Mesenchymal stem cell (in vitro differentiated cells and primary cell): Measurements from ENCODE around the gene LMF1.

Source experiments
- DNase-seq: peaks from one replicate; pipeline ENCODE4 v3.0.0-alpha.2; 2013
- H2AFZ ChIP-seq: one replicate; pipeline ENCODE4 v1.6.1; 2013; ENCODE audit warnings: low read depth, mild to moderate bottlenecking, control low read depth, inconsistent platforms, low read length, moderate library complexity
- H2AK5ac ChIP-seq: 2 replicates; pipeline ENCODE4 v1.6.1; 2013; ENCODE audit warnings: low read length, moderate library complexity, mild to moderate bottlenecking, inconsistent platforms; ENCODE audit not compliant: severe bottlenecking
- H2BK120ac ChIP-seq: one replicate; pipeline ENCODE4 v1.6.1; 2013; ENCODE audit warnings: low read depth, mild to moderate bottlenecking, inconsistent platforms, low read length, moderate library complexity
- H2BK12ac ChIP-seq, 2 experiments: one replicate each; pipeline ENCODE4 v1.6.1; 2013; ENCODE audit warnings: inconsistent platforms in 2 of 2, low read length in 2 of 2, mild to moderate bottlenecking in 2 of 2, moderate library complexity in 2 of 2, control low read depth in 1 of 2
- H2BK15ac ChIP-seq: one replicate; pipeline ENCODE4 v1.6.1; 2013; ENCODE audit warnings: mild to moderate bottlenecking, low read depth, inconsistent platforms; ENCODE audit not compliant: poor library complexity, severe bottlenecking
- H2BK5ac ChIP-seq: 2 replicates; pipeline ENCODE4 v1.6.1; 2013; ENCODE audit warnings: low read depth, mild to moderate bottlenecking, low read length, control low read depth, inconsistent platforms; ENCODE audit not compliant: poor library complexity, severe bottlenecking
- H3K14ac ChIP-seq, 2 experiments: one replicate each; pipeline ENCODE4 v1.6.1; 2013; ENCODE audit warnings: inconsistent platforms in 2 of 2, low read length in 2 of 2, control low read depth in 1 of 2, mild to moderate bottlenecking in 1 of 2, moderate library complexity in 1 of 2
- H3K18ac ChIP-seq, 2 experiments: one replicate each; pipeline ENCODE4 v1.6.1; 2013; ENCODE audit warnings: inconsistent platforms in 2 of 2, low read length in 2 of 2, control low read depth in 1 of 2, low read depth in 1 of 2, mild to moderate bottlenecking in 1 of 2
- H3K23ac ChIP-seq, 2 experiments: one replicate each; pipeline ENCODE4 v1.6.1; 2013; ENCODE audit warnings: inconsistent platforms in 2 of 2, low read length in 2 of 2, mild to moderate bottlenecking in 2 of 2, moderate library complexity in 2 of 2, control low read depth in 1 of 2
- H3K27ac ChIP-seq: 2 replicates; pipeline ENCODE4 v1.5.1; 2013; ENCODE audit warnings: mild to moderate bottlenecking, moderate library complexity, low read length, control low read depth, inconsistent platforms; ENCODE audit not compliant: poor library complexity, severe bottlenecking
- H3K27me3 ChIP-seq, 2 experiments: 2 replicates each; pipeline versions ENCODE4 v1.6.1 to v1.7.0; 2013; ENCODE audit warnings: low read length in 2 of 2, mild to moderate bottlenecking in 2 of 2, moderate library complexity in 2 of 2, control low read depth in 1 of 2, inconsistent platforms in 1 of 2; ENCODE audit not compliant: control insufficient read depth in 1 of 2, insufficient read depth in 1 of 2
- H3K36me3 ChIP-seq, 2 experiments: 2 replicates each; pipeline versions ENCODE4 v1.6.1 to v1.7.0; 2013; ENCODE audit warnings: low read length in 2 of 2, control low read depth in 1 of 2, inconsistent platforms in 1 of 2, low read depth in 1 of 2, mild to moderate bottlenecking in 1 of 2; ENCODE audit not compliant: insufficient read depth in 2 of 2, control insufficient read depth in 1 of 2
- H3K4ac ChIP-seq, 2 experiments: one replicate each; pipeline ENCODE4 v1.6.1; 2013; ENCODE audit warnings: inconsistent platforms in 2 of 2, low read length in 2 of 2, mild to moderate bottlenecking in 2 of 2, moderate library complexity in 2 of 2, control low read depth in 1 of 2, low read depth in 1 of 2
- H3K4me1 ChIP-seq: 2 replicates; pipeline ENCODE4 v1.6.1; 2013; ENCODE audit warnings: low read depth, low read length, control low read depth; ENCODE audit not compliant: control insufficient read depth, insufficient read depth
- H3K4me2 ChIP-seq: 2 replicates; pipeline ENCODE4 v1.6.1; 2013; ENCODE audit warnings: low read length, mild to moderate bottlenecking, inconsistent platforms; ENCODE audit not compliant: poor library complexity, severe bottlenecking
- H3K4me3 ChIP-seq, 2 experiments: 2 replicates each; pipeline versions ENCODE4 v1.5.1 to v1.7.0; 2013; ENCODE audit warnings: low read length in 2 of 2, mild to moderate bottlenecking in 2 of 2, control low read depth in 1 of 2, low read depth in 1 of 2; ENCODE audit not compliant: insufficient read depth in 1 of 2
- H3K79me1 ChIP-seq: replicated peaks from 2 replicates; pipeline ENCODE4 v1.6.1; 2013; ENCODE audit warnings: mild to moderate bottlenecking, control low read depth, low read length, inconsistent platforms; ENCODE audit not compliant: poor library complexity, severe bottlenecking
- H3K9ac ChIP-seq: 2 replicates; pipeline ENCODE4 v1.7.0; 2013; ENCODE audit warnings: mild to moderate bottlenecking, low read length, moderate library complexity
- H3K9me3 ChIP-seq: 2 replicates; pipeline ENCODE4 v1.7.0; 2013; ENCODE audit warnings: mild to moderate bottlenecking, low read length; ENCODE audit not compliant: control insufficient read depth
- H4K8ac ChIP-seq: one replicate; pipeline ENCODE4 v1.6.1; 2013; ENCODE audit warnings: inconsistent platforms, mild to moderate bottlenecking, low read length, moderate library complexity
- H4K91ac ChIP-seq: one replicate; pipeline ENCODE4 v1.6.1; 2013; ENCODE audit warnings: mild to moderate bottlenecking, low read length, inconsistent platforms
- WGBS: methylation state at CpG from one replicate; pipeline ENCODE4 v1.1.7; 2013; ENCODE audit warnings: mixed read lengths; 5-methylcytosine and 5-hydroxymethylcytosine counted together

The LMF1 gene

DNA sequence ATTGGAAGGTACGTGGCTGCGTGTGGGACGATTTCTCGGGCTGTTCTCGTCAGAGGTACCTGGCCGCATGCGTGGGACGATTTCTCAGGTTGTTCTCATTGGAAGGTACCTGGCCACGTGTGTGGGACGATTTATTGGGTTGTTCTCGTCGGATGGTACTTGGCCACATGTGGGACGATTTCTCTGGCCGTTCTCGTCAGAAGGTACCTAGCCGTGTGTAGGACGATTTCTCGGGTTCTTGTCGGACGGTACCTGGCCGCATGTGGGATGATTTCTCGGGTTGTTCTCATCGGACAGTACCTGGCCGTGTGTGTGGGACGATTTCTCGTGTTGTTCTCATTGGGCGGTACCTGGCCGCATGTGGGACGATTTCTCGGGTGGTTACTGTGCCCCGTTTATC is 120.1 kb downstream of the LMF1 start:
- H3K4me3 ChIP-seq: no peak overlapping the region
- no peak overlapping the region for H4K91ac ChIP-seq
- H2BK12ac ChIP-seq: no peak overlapping the region
- no peak overlapping the region for H3K9ac ChIP-seq
- H2BK5ac ChIP-seq: no peak overlapping the region
- no peak overlapping the region for H2BK120ac ChIP-seq
- no peak overlapping the region for H3K4ac ChIP-seq
- no peak for DNase-seq
- no peak overlapping the region for H3K18ac ChIP-seq
- H3K27ac ChIP-seq: no peak overlapping the region
- H3K36me3 ChIP-seq: no peaks in the 10 kb centered on the region
- H4K8ac ChIP-seq: no peak overlapping the region
- no peaks in the 10 kb centered on the region for H3K27me3 ChIP-seq
- no peak overlapping the region for H2BK15ac ChIP-seq
- H3K9me3 ChIP-seq: peaks cover 7% of the 10 kb centered on the region
- H3K23ac ChIP-seq: no peak overlapping the region
- H3K4me1 ChIP-seq: no peaks in the 10 kb centered on the region
- H3K14ac ChIP-seq: no peak overlapping the region
- H3K79me1 ChIP-seq: no peaks in the 10 kb centered on the region
- H2AK5ac ChIP-seq: no peak overlapping the region
- H2AFZ ChIP-seq: no peak overlapping the region
- WGBS: 93% methylated on average over 30 of the region's 31 CpGs
- no peak overlapping the region for H3K4me2 ChIP-seq

DNA sequence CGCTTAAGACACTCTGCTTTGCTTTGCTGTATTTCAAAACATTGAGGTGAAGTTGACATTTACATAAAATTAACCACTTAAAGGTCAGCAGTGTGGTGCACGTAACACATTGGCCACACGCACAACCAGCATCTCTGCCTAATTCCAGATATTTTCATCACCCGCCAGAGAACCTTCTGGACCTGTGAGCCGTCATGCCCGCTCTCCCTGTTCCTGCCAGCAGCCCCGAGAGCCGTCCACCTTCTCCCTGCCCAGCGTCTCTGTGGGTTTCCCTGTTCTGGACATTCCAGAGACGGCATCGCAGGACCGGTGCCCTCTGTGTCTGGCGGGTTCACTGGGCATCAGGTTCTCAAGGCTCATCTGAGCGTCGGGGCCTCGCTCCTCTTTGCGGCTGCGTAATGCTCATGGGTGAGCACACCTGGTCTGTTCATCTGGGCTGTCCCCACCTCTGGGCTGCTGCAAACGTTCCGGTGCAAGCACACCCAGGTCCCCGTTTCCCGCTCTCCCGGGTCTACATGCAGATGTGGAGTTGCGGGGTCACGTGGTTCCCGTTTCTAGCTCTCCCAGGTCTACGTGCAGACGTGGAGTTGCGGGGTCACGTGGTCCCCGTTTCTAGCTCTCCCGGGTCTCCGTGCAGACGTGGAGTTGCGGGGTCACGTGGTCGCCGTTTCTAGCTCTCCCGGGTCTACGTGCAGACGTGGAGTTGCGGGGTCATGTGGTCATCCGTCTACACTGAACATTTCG is 122.1 kb downstream of the LMF1 start:
- Histone ChIP-seq H4K91ac (no peak overlapping the region), H3K23ac (no peak overlapping the region), H2AK5ac (no peak overlapping the region), H3K79me1 (no peaks in the 10 kb centered on the region), H3K9me3 (peaks cover 7% of the 10 kb centered on the region), H3K4me2 (no peak overlapping the region), H3K4me1 (no peaks in the 10 kb centered on the region), H2AFZ (no peak overlapping the region), H3K4ac (no peak overlapping the region), H3K14ac (no peak overlapping the region), H3K4me3 (no peak overlapping the region), H2BK15ac (no peak overlapping the region), H4K8ac (no peak overlapping the region), H3K18ac (no peak overlapping the region), H3K36me3 (no peaks in the 10 kb centered on the region), H3K27ac (no peak overlapping the region), H2BK12ac (no peak overlapping the region), H2BK120ac (no peak overlapping the region), H3K27me3 (peaks cover 0 to 10% of the 10 kb centered on the region in 2 experiments), H3K9ac (no peak overlapping the region), H2BK5ac (no peak overlapping the region)
- 92% methylated on average over 44 of the region's 44 CpGs for WGBS
- no peak for DNase-seq

DNA sequence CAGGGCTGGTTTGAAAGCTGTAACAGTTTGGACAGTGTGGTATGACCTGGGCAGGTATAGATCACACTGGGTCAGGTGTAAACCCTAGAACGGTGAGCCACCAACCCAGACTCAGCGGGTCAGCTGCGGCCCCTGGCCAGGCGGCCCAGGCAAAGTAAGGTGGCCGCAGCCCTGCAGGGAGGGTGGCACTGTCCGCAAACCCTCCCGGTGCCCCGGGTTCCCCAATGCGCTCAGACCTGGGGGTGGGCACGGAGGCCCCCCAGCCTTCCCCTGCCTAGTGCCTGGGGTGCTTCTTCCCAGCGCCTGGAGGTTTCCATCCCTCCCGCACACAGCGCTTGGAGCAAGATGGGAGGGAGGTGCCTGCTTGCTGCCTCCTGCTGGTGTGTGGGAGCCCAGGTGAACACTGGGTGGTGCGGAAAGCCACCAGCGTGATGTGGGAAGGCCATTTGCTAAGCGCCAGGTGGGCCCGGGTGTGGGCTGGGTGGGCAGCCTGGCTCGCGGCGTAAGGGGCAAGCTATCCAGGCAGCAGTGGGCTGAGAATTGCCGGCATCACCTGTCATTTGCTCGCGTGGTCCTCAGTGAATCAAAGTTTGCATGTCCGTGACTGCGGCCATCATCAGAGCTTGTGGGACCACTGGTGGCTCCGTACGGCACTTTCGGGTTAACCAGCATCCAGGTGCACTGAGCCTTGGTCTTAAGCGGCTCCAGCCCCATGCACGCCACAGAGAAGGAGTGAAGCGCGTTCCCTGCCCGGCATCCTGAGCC is 122.9 kb downstream of the LMF1 start:
- Histone ChIP-seq H4K91ac (no peak overlapping the region), H2BK15ac (no peak overlapping the region), H3K18ac (no peak overlapping the region), H3K27me3 (peaks cover 0 to 11% of the 10 kb centered on the region in 2 experiments), H3K79me1 (no peaks in the 10 kb centered on the region), H3K14ac (no peak overlapping the region), H2BK5ac (no peak overlapping the region), H2BK120ac (no peak overlapping the region), H3K9me3 (peaks cover 7% of the 10 kb centered on the region), H2BK12ac (no peak overlapping the region), H3K4ac (no peak overlapping the region), H3K36me3 (no peaks in the 10 kb centered on the region), H3K4me3 (no peak overlapping the region), H4K8ac (no peak overlapping the region), H3K4me1 (no peaks in the 10 kb centered on the region), H2AFZ (no peak overlapping the region), H3K9ac (no peak overlapping the region), H3K4me2 (no peak overlapping the region), H3K23ac (no peak overlapping the region), H2AK5ac (no peak overlapping the region), H3K27ac (no peak overlapping the region)
- DNase-seq: no peak
- 93% methylated on average over 33 of the region's 33 CpGs for WGBS

- Histone ChIP-seq H3K14ac (no peak overlapping the region), H2BK15ac (no peak overlapping the region), H3K4me2 (no peak overlapping the region), H2BK5ac (no peak overlapping the region), H3K79me1 (no peaks in the 10 kb centered on the region), H2BK12ac (no peak overlapping the region), H4K91ac (no peak overlapping the region), H2AK5ac (no peak overlapping the region), H3K36me3 (no peaks in the 10 kb centered on the region), H4K8ac (no peak overlapping the region), H3K4me1 (no peaks in the 10 kb centered on the region), H3K27ac (no peak overlapping the region), H2BK120ac (no peak overlapping the region), H3K4me3 (no peak overlapping the region), H3K27me3 (peaks cover 0 to 18% of the 10 kb centered on the region in 2 experiments), H3K23ac (no peak overlapping the region), H3K18ac (no peak overlapping the region), H3K4ac (no peak overlapping the region), H2AFZ (no peak overlapping the region), H3K9ac (no peak overlapping the region), H3K9me3 (peaks cover 7% of the 10 kb centered on the region)
- 92% methylated on average over 10 of the region's 10 CpGs for WGBS
- no peak for DNase-seq
Measured at GRCh38 chr16:847151-847550, 123.6 kb downstream of the LMF1 start.
